ENCODE results near the gene SLC27A3. TPM values are rescaled to one million over a fixed set of nuclear protein-coding genes. Genes with fewer than 3 reads are reported as not detected.
"Not testable (repeated sequence)": the region's sequence is repeated elsewhere in the genome, so short reads cannot be mapped to it uniquely, and the experiment has no call there.

Gene SLC27A3
- total RNA-seq, 2 experiments from 2014 or later = 3.8 to 4.4 TPM

DNA sequence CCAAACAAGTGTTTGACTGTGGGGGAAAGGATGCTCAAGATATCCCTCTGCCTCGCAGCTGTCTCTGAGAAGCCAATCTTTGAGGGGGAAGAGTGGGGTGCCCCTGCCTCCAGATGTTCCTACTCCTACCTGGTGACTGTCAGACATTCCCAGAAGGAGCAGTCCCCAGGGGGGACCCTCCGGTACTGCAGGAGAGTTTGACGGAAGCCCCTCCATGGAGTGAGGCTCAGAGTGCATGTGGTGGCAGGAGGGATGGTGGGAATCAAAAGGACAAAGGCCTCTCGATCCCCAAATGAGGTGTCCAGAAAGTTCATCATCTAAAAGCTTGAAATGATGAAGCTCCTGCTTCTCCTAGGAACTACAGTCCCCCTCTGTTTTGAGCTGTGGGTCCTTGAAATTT lies 5.3 kb downstream of the SLC27A3 start:
- Histone ChIP-seq H3K27ac (ENCODE audit: low read depth in 1 of 2, low read length in 2 of 2) (no peak overlapping the region), H3K36me3 (ENCODE audit: insufficient read depth, low read length) (no peaks in the 10 kb centered on the region), H3K4me3 (ENCODE audit: low read length) (no peak overlapping the region), H3K9me3 (ENCODE audit: control insufficient read depth in 1 of 2, insufficient read depth in 1 of 2, low read length in 2 of 2) (no peaks in the 10 kb centered on the region), H3K27me3 (ENCODE audit: control insufficient read depth in 1 of 2, insufficient read depth in 2 of 2, low read length in 2 of 2) (no peaks in the 10 kb centered on the region), H3K4me1 (ENCODE audit: insufficient read depth, low read length) (peaks cover 30% of the 10 kb centered on the region)
- Mint-ChIP-seq H3K4me1 (ENCODE audit: low read depth) (peaks cover 17% of the 10 kb centered on the region), H3K36me3 (ENCODE audit: low read depth) (no peaks in the 10 kb centered on the region), H3K27me3 (no peaks in the 10 kb centered on the region), H3K4me3 (no peak overlapping the region), H3K9me3 (no peaks in the 10 kb centered on the region), H3K27ac (no peak overlapping the region)
- TF ChIP-seq, protein P1, sequence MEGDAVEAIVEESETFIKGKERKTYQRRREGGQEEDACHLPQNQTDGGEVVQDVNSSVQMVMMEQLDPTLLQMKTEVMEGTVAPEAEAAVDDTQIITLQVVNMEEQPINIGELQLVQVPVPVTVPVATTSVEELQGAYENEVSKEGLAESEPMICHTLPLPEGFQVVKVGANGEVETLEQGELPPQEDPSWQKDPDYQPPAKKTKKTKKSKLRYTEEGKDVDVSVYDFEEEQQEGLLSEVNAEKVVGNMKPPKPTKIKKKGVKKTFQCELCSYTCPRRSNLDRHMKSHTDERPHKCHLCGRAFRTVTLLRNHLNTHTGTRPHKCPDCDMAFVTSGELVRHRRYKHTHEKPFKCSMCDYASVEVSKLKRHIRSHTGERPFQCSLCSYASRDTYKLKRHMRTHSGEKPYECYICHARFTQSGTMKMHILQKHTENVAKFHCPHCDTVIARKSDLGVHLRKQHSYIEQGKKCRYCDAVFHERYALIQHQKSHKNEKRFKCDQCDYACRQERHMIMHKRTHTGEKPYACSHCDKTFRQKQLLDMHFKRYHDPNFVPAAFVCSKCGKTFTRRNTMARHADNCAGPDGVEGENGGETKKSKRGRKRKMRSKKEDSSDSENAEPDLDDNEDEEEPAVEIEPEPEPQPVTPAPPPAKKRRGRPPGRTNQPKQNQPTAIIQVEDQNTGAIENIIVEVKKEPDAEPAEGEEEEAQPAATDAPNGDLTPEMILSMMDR (IDR thresholded peaks at IDR 0.05) = no peak
- ATAC-seq (ENCODE audit: poor library complexity) (no peak), DNase-seq (no peak)
- CTCF ChIA-PET = no interaction called here
- intact Hi-C loops (cut with DNase I, micrococcal nuclease) = no loop called here
- POLR2A ChIA-PET = no interaction called here

DNA sequence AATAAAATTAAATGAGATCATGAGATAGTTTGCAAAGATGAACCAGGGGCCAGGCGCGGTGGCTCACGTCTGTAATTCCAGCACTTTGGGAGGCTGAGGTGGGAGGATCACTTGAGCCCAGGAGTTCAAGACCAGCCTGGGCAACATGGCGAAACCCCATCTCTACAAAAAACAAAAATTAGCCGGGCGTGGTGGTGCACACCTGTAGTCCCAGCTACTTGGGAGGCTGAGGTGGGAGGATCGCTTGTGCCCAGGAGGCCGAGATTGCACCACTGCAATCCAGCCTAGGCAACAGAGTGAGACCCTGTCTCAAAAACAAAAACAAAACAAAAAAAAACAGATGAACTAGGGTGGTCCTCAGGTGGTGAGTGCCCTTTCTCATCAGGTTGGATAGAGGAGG lies 7.4 kb downstream of the SLC27A3 start:
- DNase-seq; ATAC-seq (ENCODE audit: poor library complexity); H3K9me3 ChIP-seq (ENCODE audit: control insufficient read depth in 1 of 2, insufficient read depth in 1 of 2, low read length in 2 of 2); intact Hi-C loops (cut with DNase I, micrococcal nuclease); CTCF ChIA-PET; H3K27me3 ChIP-seq (ENCODE audit: control insufficient read depth in 1 of 2, insufficient read depth in 2 of 2, low read length in 2 of 2); H3K36me3 ChIP-seq (ENCODE audit: insufficient read depth, low read length); H3K27me3 Mint-ChIP-seq; H3K9me3 Mint-ChIP-seq; H3K36me3 Mint-ChIP-seq (ENCODE audit: low read depth): not testable (repeated sequence)
- peak overlapping the region in 1 of 2 donors; percentile 96 for H3K27ac ChIP-seq (ENCODE audit: low read depth in 1 of 2, low read length in 2 of 2)
- Mint-ChIP-seq H3K27ac (peak overlapping the region; percentile 97), H3K4me1 (ENCODE audit: low read depth) (peaks cover 11% of the 10 kb centered on the region), H3K4me3 (peak overlapping the region; percentile 94)
- H3K4me3 ChIP-seq (ENCODE audit: low read length) = peak overlapping the region; percentile 73
- POLR2A ChIA-PET = interaction anchor here (1.0 kb wide), 1 partner anchor 176 kb away, joined by 3 read pairs; no protein-coding TSS in a partner anchor
- peaks cover 16% of the 10 kb centered on the region for H3K4me1 ChIP-seq (ENCODE audit: insufficient read depth, low read length)

DNA sequence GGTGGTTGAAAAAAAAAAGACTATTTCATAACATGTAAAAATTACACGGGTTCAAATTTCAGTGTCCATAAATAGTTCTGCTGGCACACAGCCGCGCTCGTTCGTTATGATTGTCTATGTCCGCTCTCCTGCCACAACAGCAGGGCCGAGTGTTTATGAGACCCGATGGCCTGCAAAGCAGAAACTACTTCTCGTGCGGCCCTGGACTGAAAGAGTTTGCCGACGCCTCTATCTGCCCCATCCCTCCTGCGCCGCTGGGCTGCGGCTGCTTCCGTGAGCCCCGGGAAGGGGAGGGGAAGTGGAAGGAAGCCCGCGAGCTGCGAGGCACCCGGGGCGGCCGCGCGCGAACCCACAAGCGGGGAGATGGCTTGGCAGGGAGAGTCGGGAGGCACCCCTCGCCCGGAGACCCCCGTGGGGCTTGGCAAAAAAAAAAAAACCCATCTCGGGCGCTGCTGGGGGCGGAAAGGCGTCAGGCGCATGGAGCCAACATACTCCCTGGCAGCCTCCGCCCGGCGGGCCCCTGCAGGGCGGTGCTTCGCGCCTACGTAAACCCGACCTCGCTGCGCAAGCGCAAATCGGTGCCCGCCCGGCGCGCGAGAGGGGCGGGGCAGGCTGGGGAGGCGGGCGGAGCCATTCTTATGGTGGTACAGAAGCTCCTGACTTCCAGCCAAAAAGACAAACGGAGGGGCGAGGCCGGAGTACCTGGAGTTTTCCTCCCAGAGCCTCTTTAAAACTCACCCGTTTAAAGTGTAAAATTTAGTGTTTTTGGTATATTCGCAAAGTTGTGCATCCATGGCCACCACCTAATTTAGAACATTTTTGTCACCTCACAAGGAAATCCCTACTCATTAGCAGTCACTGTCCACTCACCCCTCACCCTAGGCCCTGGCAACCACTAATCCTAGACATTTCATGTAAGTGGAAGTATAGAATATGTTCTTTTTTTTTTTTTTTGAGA lies 8.3 kb downstream of the SLC27A3 start:
- ChIA-PET CTCF (interaction anchor here (0.6 to 1.0 kb wide), 4 partner anchors 13 to 208 kb away, joined by 3 to 4 read pairs (median 3); partner anchors contain the start of gene CREB3L4), POLR2A (interaction anchor here (0.5 to 1.9 kb wide), 19 partner anchors 8 to 426 kb away, joined by 3 to 26 read pairs (median 4); partner anchors contain the start of genes CHTOP, CREB3L4, DENND4B and JTB)
- Mint-ChIP-seq H3K9me3 (no peaks in the 10 kb centered on the region), H3K36me3 (ENCODE audit: low read depth) (no peaks in the 10 kb centered on the region), H3K4me1 (ENCODE audit: low read depth) (peaks cover 11% of the 10 kb centered on the region), H3K4me3 (peak overlapping the region; percentile 94), H3K27me3 (peaks cover 8% of the 10 kb centered on the region), H3K27ac (peak overlapping the region; percentile 97)
- peak; percentile 83 to 95 (median 89) for DNase-seq
- H3K36me3 ChIP-seq (ENCODE audit: insufficient read depth, low read length) = no peaks in the 10 kb centered on the region
- peak overlapping the region; percentile 96 to 97 for H3K27ac ChIP-seq (ENCODE audit: low read depth in 1 of 2, low read length in 2 of 2)
- no peaks in the 10 kb centered on the region for H3K9me3 ChIP-seq (ENCODE audit: control insufficient read depth in 1 of 2, insufficient read depth in 1 of 2, low read length in 2 of 2)
- intact Hi-C loops (cut with DNase I, micrococcal nuclease) = no loop called here
- TF ChIP-seq, protein P1 (IDR thresholded peaks at IDR 0.05) = no peak
- H3K4me3 ChIP-seq (ENCODE audit: low read length) = peak overlapping the region; percentile 73
- H3K27me3 ChIP-seq (ENCODE audit: control insufficient read depth in 1 of 2, insufficient read depth in 2 of 2, low read length in 2 of 2) = no peaks in the 10 kb centered on the region
- peaks cover 16% of the 10 kb centered on the region for H3K4me1 ChIP-seq (ENCODE audit: insufficient read depth, low read length)
- ATAC-seq (ENCODE audit: poor library complexity) = peak; percentile 95
